Right renal pelvis (tissue), 4 donors: Measurements from ENCODE around the gene DNAAF1. TPM values are rescaled to one million over a fixed set of nuclear protein-coding genes. Genes with fewer than 3 reads are reported as not detected.
"Not testable (repeated sequence)": the region's sequence is repeated elsewhere in the genome, so short reads cannot be mapped to it uniquely, and the experiment has no call there.

ENCODE experiments used
- DNase-seq, 4 donors: peaks; one replicate each; pipeline ENCODE4 v3.0.0-alpha.2; 2013; ENCODE audit warnings: low read depth in 4 of 4, low spot score in 3 of 4, missing footprints in 1 of 4
- polyA plus RNA-seq, 4 donors: library from polyadenylated mRNA; unstranded; fragments of 120-200 nt; gene quantifications; one replicate each; pipeline ENCODE4 v1.2.1, GENCODE V29; 2013; ENCODE audit not compliant: insufficient read length in 4 of 4

DNAAF1 gene
- polyA plus RNA-seq, 4 donors = 3.3 to 4.7 (median 4.4) TPM

- DNase-seq = not testable (repeated sequence)
These were observed 60.0 kb downstream of the DNAAF1 start for GRCh38 chr16:84205123-84205522.

- no peak for DNase-seq
These were observed 61.0 kb downstream of the DNAAF1 start for GRCh38 chr16:84205976-84206691.

GRCh38 chr16:84207251-84207650 is 62.1 kb downstream of the DNAAF1 start:
- peak in 1 of 4 donors; percentile 36 for DNase-seq

GRCh38 chr16:84207879-84208278 is 62.8 kb downstream of the DNAAF1 start:
- no peak for DNase-seq

- DNase-seq = no peak
These were observed 64.9 kb downstream of the DNAAF1 start for GRCh38 chr16:84209989-84210388.

GRCh38 chr16:84212154-84212553 is 67.0 kb downstream of the DNAAF1 start:
- no peak for DNase-seq

GRCh38 chr16:84212631-84213030 is 67.5 kb downstream of the DNAAF1 start:
- no peak for DNase-seq

GRCh38 chr16:84214451-84215066 is 69.5 kb downstream of the DNAAF1 start:
- DNase-seq = no peak

- no peak for DNase-seq
These were observed 70.4 kb downstream of the DNAAF1 start for GRCh38 chr16:84215531-84215930.

- not testable (repeated sequence) for DNase-seq
These were observed 71.0 kb downstream of the DNAAF1 start for GRCh38 chr16:84216144-84216543.

GRCh38 chr16:84218176-84218823 is 73.2 kb downstream of the DNAAF1 start:
- no peak for DNase-seq

GRCh38 chr16:84218956-84219355 is 73.8 kb downstream of the DNAAF1 start:
- no peak for DNase-seq

GRCh38 chr16:84220851-84221250 is 75.7 kb downstream of the DNAAF1 start:
- DNase-seq = no peak

- DNase-seq = no peak
These were observed 78.3 kb downstream of the DNAAF1 start for GRCh38 chr16:84223456-84223855.

GRCh38 chr16:84224554-84224953 is 79.4 kb downstream of the DNAAF1 start:
- no peak for DNase-seq

- no peak for DNase-seq
These were observed 80.0 kb downstream of the DNAAF1 start for GRCh38 chr16:84225126-84225525.

- DNase-seq = no peak
These were observed 80.5 kb downstream of the DNAAF1 start for GRCh38 chr16:84225571-84225970.

- no peak for DNase-seq
These were observed 80.9 kb downstream of the DNAAF1 start for GRCh38 chr16:84226026-84226425.
